T-helper 17 cell (primary cell): ENCODE measurements around the gene GPR107. TPM values are rescaled to one million over a fixed set of nuclear protein-coding genes. Genes with fewer than 3 reads are reported as not detected.

Experiments used
- ATAC-seq: fragments of 150-1000 bp; cut with Tn5 transposase; 2 replicates; pipeline ENCODE4 v1.10.0; 2021; ENCODE audit warnings: mild to moderate bottlenecking, moderate library complexity
- DNase-seq, 3 donors: peaks; one replicate each; pipeline versions ENCODE4 v3.0.0 to v3.0.0-alpha.2; 2020 to 2021
- H3K9me3 ChIP-seq: one replicate; pipeline ENCODE4 v1.7.0; 2013; ENCODE audit warnings: low read length, mild to moderate bottlenecking; ENCODE audit not compliant: control insufficient read depth, poor library complexity, severe bottlenecking
- H3K27ac Mint-ChIP-seq: one replicate; pipeline ENCODE4 v1.8.0; 2022; ENCODE audit warnings: mild to moderate bottlenecking, moderate library complexity, mixed read lengths
- H3K27me3 Mint-ChIP-seq: one replicate; pipeline ENCODE4 v1.8.0; 2022; ENCODE audit warnings: mixed read lengths
- H3K36me3 Mint-ChIP-seq: one replicate; pipeline ENCODE4 v1.8.0; 2022; ENCODE audit warnings: low read depth, mixed read lengths
- H3K4me1 Mint-ChIP-seq: one replicate; pipeline ENCODE4 v1.8.0; 2022; ENCODE audit warnings: mild to moderate bottlenecking, mixed read lengths
- H3K4me3 Mint-ChIP-seq: one replicate; pipeline ENCODE4 v1.8.0; 2022; ENCODE audit warnings: mild to moderate bottlenecking, moderate library complexity, mixed read lengths
- total RNA-seq, 4 donors: library from RNA in 2 of 4; stranded (reverse) in 2 of 4; gene quantifications; one replicate each; pipeline ENCODE4 v1.2.3 and lab custom pipeline; 2022 to 2026

Gene GPR107
- total RNA-seq, 2 donors from 2014 or later, result 22.1 to 26.2 TPM

DNA sequence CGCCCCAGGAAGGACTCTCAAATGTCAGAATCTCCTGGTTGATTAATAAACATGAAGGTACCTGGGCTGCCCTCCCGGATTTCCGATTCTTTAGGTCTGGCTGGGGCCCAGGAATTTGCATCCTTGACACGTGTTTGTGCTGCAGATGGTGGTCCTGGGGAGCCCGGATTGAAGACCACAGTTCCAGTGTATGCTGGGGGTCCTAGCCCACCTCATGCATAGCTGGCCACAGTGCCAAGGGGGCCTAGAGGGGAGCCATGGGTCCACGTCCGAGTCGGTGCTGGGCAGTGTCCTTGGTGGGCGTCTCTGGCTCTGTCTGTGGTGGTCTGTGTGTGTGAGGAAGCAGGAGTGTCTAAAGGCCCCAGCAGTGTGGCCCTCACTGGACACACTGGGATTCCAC lies 121.6 kb downstream of the GPR107 start:
- DNase-seq (no peak), ATAC-seq (no peak)
- Mint-ChIP-seq H3K36me3 (no peaks in the 10 kb centered on the region), H3K4me1 (peaks cover 6% of the 10 kb centered on the region), H3K4me3 (no peak overlapping the region), H3K27ac (no peak overlapping the region), H3K27me3 (peaks cover 13% of the 10 kb centered on the region)
- H3K9me3 ChIP-seq, result no peaks in the 10 kb centered on the region

GRCh38 chr9:130176760-130177159 lies 123.1 kb downstream of the GPR107 start:
- H3K9me3 ChIP-seq, result no peaks in the 10 kb centered on the region
- peaks cover 13% of the 10 kb centered on the region for H3K27me3 Mint-ChIP-seq
- ATAC-seq, result no peak
- H3K27ac Mint-ChIP-seq, result no peak overlapping the region
- H3K4me1 Mint-ChIP-seq, result peaks cover 2% of the 10 kb centered on the region
- H3K4me3 Mint-ChIP-seq, result no peak overlapping the region
- DNase-seq, result no peak
- no peaks in the 10 kb centered on the region for H3K36me3 Mint-ChIP-seq

DNA sequence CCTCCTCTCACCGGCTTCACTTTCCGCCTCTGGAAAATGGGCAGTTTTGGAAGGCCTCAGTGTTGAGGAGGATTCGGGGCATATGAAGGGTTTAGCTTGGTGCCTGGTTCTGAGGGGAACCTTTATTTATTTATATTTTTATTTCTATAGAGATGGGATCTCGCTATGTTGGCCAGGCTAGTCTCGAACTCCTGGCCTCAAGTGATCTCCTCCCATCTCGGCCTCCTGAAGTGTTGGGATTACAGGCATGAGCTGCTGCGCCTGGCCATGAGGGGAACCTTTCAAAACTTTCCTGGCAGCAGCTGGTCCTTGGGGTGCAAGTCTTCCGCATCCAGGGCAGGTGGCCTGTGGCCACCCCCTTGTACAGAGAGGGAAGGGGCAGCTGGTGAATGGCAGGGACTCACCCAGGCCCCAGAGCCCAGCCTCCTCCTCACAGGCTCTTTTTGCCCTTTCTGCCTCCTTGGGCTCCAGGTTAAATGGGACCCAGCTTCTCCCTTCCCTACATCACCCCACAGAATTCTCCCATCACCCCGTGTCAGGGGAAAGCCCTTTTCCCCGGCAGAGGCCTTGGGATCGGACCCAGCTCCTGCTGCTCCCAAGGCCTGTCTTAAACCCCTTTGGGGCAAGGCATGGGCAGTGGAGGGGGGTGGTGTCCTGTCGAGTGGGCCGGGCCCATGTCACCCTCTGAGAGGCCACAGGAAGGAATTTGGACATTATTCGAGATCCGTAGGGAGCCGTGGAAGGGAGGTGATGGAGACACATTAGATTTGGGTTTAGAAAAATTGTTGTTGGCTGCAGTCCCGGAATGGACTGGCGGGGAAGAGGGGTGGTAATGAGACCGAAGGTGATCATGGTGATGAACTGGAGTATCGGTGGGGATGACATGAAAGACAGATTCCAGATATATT lies 124.4 kb downstream of the GPR107 start:
- Mint-ChIP-seq H3K27me3 (peaks cover 13% of the 10 kb centered on the region), H3K27ac (no peak overlapping the region), H3K4me1 (peaks cover 2% of the 10 kb centered on the region)

GRCh38 chr9:130179331-130179907 lies 125.7 kb downstream of the GPR107 start:
- H3K27me3 Mint-ChIP-seq, result peaks cover 3% of the 10 kb centered on the region
- no peaks in the 10 kb centered on the region for H3K36me3 Mint-ChIP-seq
- no peak overlapping the region for H3K27ac Mint-ChIP-seq
- H3K4me3 Mint-ChIP-seq, result no peak overlapping the region
- H3K9me3 ChIP-seq, result no peaks in the 10 kb centered on the region
- peaks cover 5% of the 10 kb centered on the region for H3K4me1 Mint-ChIP-seq
- no peak for ATAC-seq
- no peak for DNase-seq

More for the DNA sequence above, 124.4 kb downstream of the GPR107 start:
- no peak for ATAC-seq
- DNase-seq, result no peak
- H3K9me3 ChIP-seq, result no peaks in the 10 kb centered on the region
- H3K4me3 Mint-ChIP-seq, result no peak overlapping the region
- no peaks in the 10 kb centered on the region for H3K36me3 Mint-ChIP-seq

DNA sequence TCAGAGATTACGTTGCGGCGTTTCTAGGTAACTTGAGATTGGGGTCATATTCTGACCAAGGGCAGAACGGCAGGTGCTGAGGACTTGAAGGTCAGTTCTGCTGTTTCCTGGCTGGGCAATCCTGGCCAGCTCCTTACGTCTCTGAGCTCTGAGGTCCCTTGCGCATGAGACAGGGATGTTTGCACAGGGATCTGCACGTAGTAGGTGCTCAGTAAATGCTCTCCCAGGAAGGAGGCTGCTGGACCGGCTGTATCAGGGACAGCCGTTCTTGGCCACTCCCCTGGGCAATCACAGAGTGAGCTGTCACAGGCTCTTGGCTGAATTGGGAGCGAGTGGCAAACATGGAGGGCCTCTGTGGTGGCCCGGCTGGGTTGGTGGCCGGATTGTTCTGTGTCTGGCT lies 126.8 kb downstream of the GPR107 start:
- no peaks in the 10 kb centered on the region for H3K27me3 Mint-ChIP-seq
- H3K36me3 Mint-ChIP-seq, result no peaks in the 10 kb centered on the region
- peaks cover 5% of the 10 kb centered on the region for H3K4me1 Mint-ChIP-seq
- no peaks in the 10 kb centered on the region for H3K9me3 ChIP-seq
- ATAC-seq (no peak), DNase-seq (no peak)
- no peak overlapping the region for H3K4me3 Mint-ChIP-seq
- peak overlapping the region; percentile 47 for H3K27ac Mint-ChIP-seq

- ATAC-seq (no peak), DNase-seq (no peak)
- no peak overlapping the region for H3K27ac Mint-ChIP-seq
- peaks cover 5% of the 10 kb centered on the region for H3K4me1 Mint-ChIP-seq
- no peaks in the 10 kb centered on the region for H3K9me3 ChIP-seq
- H3K4me3 Mint-ChIP-seq, result no peak overlapping the region
- H3K36me3 Mint-ChIP-seq, result no peaks in the 10 kb centered on the region
- H3K27me3 Mint-ChIP-seq, result no peaks in the 10 kb centered on the region
Observed at GRCh38 chr9:130181678-130182380, 128.1 kb downstream of the GPR107 start.

GRCh38 chr9:130182381-130182909 lies 128.7 kb downstream of the GPR107 start:
- Mint-ChIP-seq H3K4me3 (no peak overlapping the region), H3K36me3 (no peaks in the 10 kb centered on the region), H3K4me1 (peaks cover 5% of the 10 kb centered on the region), H3K27me3 (no peaks in the 10 kb centered on the region), H3K27ac (no peak overlapping the region)
- no peaks in the 10 kb centered on the region for H3K9me3 ChIP-seq
- DNase-seq, result no peak
- no peak for ATAC-seq

- Mint-ChIP-seq H3K27me3 (no peaks in the 10 kb centered on the region), H3K4me3 (no peak overlapping the region), H3K36me3 (no peaks in the 10 kb centered on the region), H3K27ac (no peak overlapping the region), H3K4me1 (peaks cover 5% of the 10 kb centered on the region)
- no peak for DNase-seq
- no peak for ATAC-seq
- no peaks in the 10 kb centered on the region for H3K9me3 ChIP-seq
Observed at GRCh38 chr9:130183133-130183762, 129.5 kb downstream of the GPR107 start.

- ATAC-seq (no peak), DNase-seq (no peak)
- no peak overlapping the region for H3K4me3 Mint-ChIP-seq
- no peak overlapping the region for H3K27ac Mint-ChIP-seq
- H3K9me3 ChIP-seq, result no peaks in the 10 kb centered on the region
- no peaks in the 10 kb centered on the region for H3K36me3 Mint-ChIP-seq
- peaks cover 5% of the 10 kb centered on the region for H3K4me1 Mint-ChIP-seq
- H3K27me3 Mint-ChIP-seq, result no peaks in the 10 kb centered on the region
Observed at GRCh38 chr9:130185017-130185416, 131.3 kb downstream of the GPR107 start.

DNA sequence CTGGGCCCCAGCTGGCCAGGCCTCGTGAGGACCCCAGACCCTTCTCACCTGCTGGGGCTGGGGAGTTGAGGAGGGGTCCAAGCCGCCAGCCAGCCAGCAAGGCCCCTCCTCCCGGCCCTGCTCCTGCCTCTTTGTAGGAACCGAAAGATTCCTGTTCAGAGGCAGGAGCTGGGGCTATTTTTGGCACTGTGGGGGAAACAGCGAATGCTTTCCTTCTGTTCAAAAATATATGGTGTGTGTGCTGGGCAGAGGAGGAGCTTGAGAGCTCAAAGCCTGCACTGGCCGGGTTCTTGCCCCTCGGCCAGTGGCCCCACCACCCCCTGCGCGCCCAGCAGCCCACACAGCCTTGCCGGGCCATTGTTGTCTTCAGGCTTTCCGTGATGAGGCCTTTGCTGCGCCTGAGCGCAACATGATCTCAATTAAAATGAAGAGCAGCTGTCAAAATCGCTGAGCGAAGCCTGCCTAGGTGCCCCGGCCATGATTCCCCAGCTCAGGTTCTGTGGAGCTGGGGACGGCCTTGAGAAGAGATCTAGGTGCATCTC lies 131.9 kb downstream of the GPR107 start:
- H3K4me3 Mint-ChIP-seq, result no peak overlapping the region
- DNase-seq (no peak), ATAC-seq (no peak)
- H3K27ac Mint-ChIP-seq, result no peak overlapping the region
- H3K27me3 Mint-ChIP-seq, result no peaks in the 10 kb centered on the region
- H3K36me3 Mint-ChIP-seq, result no peaks in the 10 kb centered on the region
- no peaks in the 10 kb centered on the region for H3K9me3 ChIP-seq
- peaks cover 5% of the 10 kb centered on the region for H3K4me1 Mint-ChIP-seq

GRCh38 chr9:130186051-130186450 lies 132.3 kb downstream of the GPR107 start:
- DNase-seq, result no peak
- Mint-ChIP-seq H3K4me3 (no peak overlapping the region), H3K27me3 (no peaks in the 10 kb centered on the region), H3K4me1 (peaks cover 5% of the 10 kb centered on the region), H3K27ac (no peak overlapping the region), H3K36me3 (no peaks in the 10 kb centered on the region)
- ATAC-seq, result no peak
- H3K9me3 ChIP-seq, result no peaks in the 10 kb centered on the region

- no peak overlapping the region for H3K4me3 Mint-ChIP-seq
- no peaks in the 10 kb centered on the region for H3K9me3 ChIP-seq
- H3K4me1 Mint-ChIP-seq, result peaks cover 5% of the 10 kb centered on the region
- ATAC-seq (no peak), DNase-seq (no peak)
- H3K27me3 Mint-ChIP-seq, result no peaks in the 10 kb centered on the region
- no peaks in the 10 kb centered on the region for H3K36me3 Mint-ChIP-seq
- no peak overlapping the region for H3K27ac Mint-ChIP-seq
Observed at GRCh38 chr9:130186839-130187522, 133.3 kb downstream of the GPR107 start.
